Caco-2 (cell line): ENCODE results near the gene SLC25A34. TPM values are rescaled to one million over a fixed set of nuclear protein-coding genes. Genes with fewer than 3 reads are reported as not detected.

Source experiments
- BruUV-seq: library from RNA; stranded (reverse); fragments of 400-500 nt; replicated peaks from 2 replicates; lab custom pipeline; 2021; lab: Mats Ljungman, UMichigan
- CTCF ChIA-PET: fragments of 300-600 bp; sonication (Branson Sonifier 250); formaldehyde crosslinking; loops from one replicate; lab custom pipeline; 2022; ENCODE audit warnings: antibody characterized with exemption; lab: Charles Lee
- POLR2A ChIA-PET: fragments of 300-600 bp; sonication (Branson Sonifier 250); formaldehyde crosslinking; loops from one replicate; lab custom pipeline; 2022; ENCODE audit warnings: antibody characterized with exemption; lab: Charles Lee
- DNase-seq, 2 experiments: peaks; one replicate each; pipeline versions ENCODE4 v3.0.0 to v3.0.0-alpha.2; 2020 to 2022
- H3K27me3 ChIP-seq: replicated peaks from 2 replicates; pipeline ENCODE4 v1.6.0; 2011; ENCODE audit warnings: low read length; ENCODE audit not compliant: control insufficient read depth, insufficient read depth
- H3K36me3 ChIP-seq: 2 replicates; pipeline ENCODE4 v1.5.1; 2011; ENCODE audit warnings: low read length; ENCODE audit not compliant: control insufficient read depth, insufficient read depth
- H3K4me1 ChIP-seq: fragments of 250-450 bp; sonication (Bioruptor Pico); 2 replicates; pipeline ENCODE4 v1.5.1; 2020; ENCODE audit warnings: mild to moderate bottlenecking
- H3K4me3 ChIP-seq: 2 replicates; pipeline ENCODE4 v1.5.1; 2011; ENCODE audit warnings: low read depth, mild to moderate bottlenecking, control low read depth, low read length
- H3K9me3 ChIP-seq: fragments of 250-450 bp; sonication (Bioruptor Pico); 2 replicates; pipeline ENCODE4 v1.5.1; 2020; ENCODE audit warnings: mild to moderate bottlenecking, moderate library complexity
- H3K27ac Mint-ChIP-seq: one replicate; pipeline ENCODE4 v1.8.0; 2022; ENCODE audit warnings: mixed read lengths; ENCODE audit not compliant: unreplicated experiment
- H3K27me3 Mint-ChIP-seq: one replicate; pipeline ENCODE4 v1.8.0; 2022; ENCODE audit warnings: mixed read lengths; ENCODE audit not compliant: insufficient read depth, unreplicated experiment
- H3K36me3 Mint-ChIP-seq: one replicate; pipeline ENCODE4 v1.8.0; 2022; ENCODE audit warnings: mild to moderate bottlenecking, mixed read lengths; ENCODE audit not compliant: insufficient read depth, unreplicated experiment
- H3K4me1 Mint-ChIP-seq: one replicate; pipeline ENCODE4 v1.8.0; 2022; ENCODE audit warnings: low read depth, mixed read lengths; ENCODE audit not compliant: unreplicated experiment
- H3K4me3 Mint-ChIP-seq: one replicate; pipeline ENCODE4 v1.8.0; 2022; ENCODE audit warnings: mild to moderate bottlenecking, moderate library complexity, mixed read lengths; ENCODE audit not compliant: unreplicated experiment
- H3K9me3 Mint-ChIP-seq: one replicate; pipeline ENCODE4 v1.8.0; 2022; ENCODE audit warnings: mixed read lengths; ENCODE audit not compliant: unreplicated experiment
- intact Hi-C: fragments of 100-400 bp; cut with micrococcal nuclease; formaldehyde crosslinking; loops from one replicate; pipeline ENCODE4 v1.10.0; 2022; ENCODE audit not compliant: unreplicated experiment
- total RNA-seq: library from RNA; stranded (reverse); gene quantifications from 2 replicates; pipeline ENCODE4 v1.2.3, GENCODE V29; 2022
- TF ChIP-seq, protein P1 (sequence below), 2 experiments: fragments of 200-600 bp in 1 of 2; IDR thresholded peaks; 1 replicate in 1 of 2; 2 replicates in 1 of 2; pipeline versions ENCODE4 v1.5.1 to v1.8.0; 2011 to 2022; ENCODE audit warnings: antibody characterized with exemption in 1 of 2, control low read depth in 1 of 2, inconsistent platforms in 1 of 2, low read depth in 1 of 2, low read length in 1 of 2, mild to moderate bottlenecking in 1 of 2, moderate library complexity in 1 of 2; ENCODE audit not compliant: insufficient read depth in 1 of 2, severe bottlenecking in 1 of 2, unreplicated experiment in 1 of 2

The SLC25A34 gene
- total RNA-seq, 1 experiment from 2014 or later = 1.1 TPM

DNA sequence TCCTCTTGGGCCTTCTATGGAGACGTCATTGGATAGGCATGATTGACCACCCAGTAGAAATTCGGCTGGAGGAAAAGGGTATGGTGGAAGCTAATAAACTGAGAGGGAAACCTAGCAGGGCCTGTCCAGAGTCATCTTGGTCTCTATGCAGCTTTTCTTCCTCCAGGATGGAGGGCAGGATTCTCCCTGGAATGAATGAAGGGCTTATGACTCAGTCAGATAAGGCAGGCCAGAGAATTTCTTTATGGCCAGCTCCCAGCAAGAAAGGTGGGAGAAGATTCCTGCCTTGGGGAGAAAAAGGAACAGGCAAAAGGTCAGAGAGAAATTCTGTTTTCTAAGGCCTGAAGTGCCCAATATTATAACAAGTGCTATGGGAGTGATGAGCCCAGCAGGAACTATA lies 39.6 kb downstream of the SLC25A34 start:
- Mint-ChIP-seq H3K4me1 (peaks cover 13% of the 10 kb centered on the region), H3K4me3 (no peak overlapping the region), H3K36me3 (peaks cover 12% of the 10 kb centered on the region), H3K27ac (peak overlapping the region; percentile 67), H3K9me3 (no peaks in the 10 kb centered on the region), H3K27me3 (no peaks in the 10 kb centered on the region)
- no peaks in the 10 kb centered on the region for H3K9me3 ChIP-seq
- TF ChIP-seq, protein P1, sequence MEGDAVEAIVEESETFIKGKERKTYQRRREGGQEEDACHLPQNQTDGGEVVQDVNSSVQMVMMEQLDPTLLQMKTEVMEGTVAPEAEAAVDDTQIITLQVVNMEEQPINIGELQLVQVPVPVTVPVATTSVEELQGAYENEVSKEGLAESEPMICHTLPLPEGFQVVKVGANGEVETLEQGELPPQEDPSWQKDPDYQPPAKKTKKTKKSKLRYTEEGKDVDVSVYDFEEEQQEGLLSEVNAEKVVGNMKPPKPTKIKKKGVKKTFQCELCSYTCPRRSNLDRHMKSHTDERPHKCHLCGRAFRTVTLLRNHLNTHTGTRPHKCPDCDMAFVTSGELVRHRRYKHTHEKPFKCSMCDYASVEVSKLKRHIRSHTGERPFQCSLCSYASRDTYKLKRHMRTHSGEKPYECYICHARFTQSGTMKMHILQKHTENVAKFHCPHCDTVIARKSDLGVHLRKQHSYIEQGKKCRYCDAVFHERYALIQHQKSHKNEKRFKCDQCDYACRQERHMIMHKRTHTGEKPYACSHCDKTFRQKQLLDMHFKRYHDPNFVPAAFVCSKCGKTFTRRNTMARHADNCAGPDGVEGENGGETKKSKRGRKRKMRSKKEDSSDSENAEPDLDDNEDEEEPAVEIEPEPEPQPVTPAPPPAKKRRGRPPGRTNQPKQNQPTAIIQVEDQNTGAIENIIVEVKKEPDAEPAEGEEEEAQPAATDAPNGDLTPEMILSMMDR (IDR thresholded peaks at IDR 0.05; ENCODE audit: insufficient read depth in 1 of 2, low read depth in 1 of 2, low read length in 1 of 2, severe bottlenecking in 1 of 2, unreplicated experiment in 1 of 2) = no peak
- intact Hi-C loops = no loop called here
- ChIA-PET CTCF (interaction anchor here (0.6 to 1.0 kb wide), 2 partner anchors 15 to 16 kb away, joined by 3 read pairs; no protein-coding TSS in a partner anchor), POLR2A (interaction anchor here (0.6 kb wide), 1 partner anchor 30 kb away, joined by 3 read pairs; no protein-coding TSS in a partner anchor)
- BruUV-seq = no TSS peak
- no peaks in the 10 kb centered on the region for H3K27me3 ChIP-seq
- peaks cover 40% of the 10 kb centered on the region for H3K4me1 ChIP-seq
- no peak overlapping the region for H3K4me3 ChIP-seq
- no peaks in the 10 kb centered on the region for H3K36me3 ChIP-seq
- no peak for DNase-seq

DNA sequence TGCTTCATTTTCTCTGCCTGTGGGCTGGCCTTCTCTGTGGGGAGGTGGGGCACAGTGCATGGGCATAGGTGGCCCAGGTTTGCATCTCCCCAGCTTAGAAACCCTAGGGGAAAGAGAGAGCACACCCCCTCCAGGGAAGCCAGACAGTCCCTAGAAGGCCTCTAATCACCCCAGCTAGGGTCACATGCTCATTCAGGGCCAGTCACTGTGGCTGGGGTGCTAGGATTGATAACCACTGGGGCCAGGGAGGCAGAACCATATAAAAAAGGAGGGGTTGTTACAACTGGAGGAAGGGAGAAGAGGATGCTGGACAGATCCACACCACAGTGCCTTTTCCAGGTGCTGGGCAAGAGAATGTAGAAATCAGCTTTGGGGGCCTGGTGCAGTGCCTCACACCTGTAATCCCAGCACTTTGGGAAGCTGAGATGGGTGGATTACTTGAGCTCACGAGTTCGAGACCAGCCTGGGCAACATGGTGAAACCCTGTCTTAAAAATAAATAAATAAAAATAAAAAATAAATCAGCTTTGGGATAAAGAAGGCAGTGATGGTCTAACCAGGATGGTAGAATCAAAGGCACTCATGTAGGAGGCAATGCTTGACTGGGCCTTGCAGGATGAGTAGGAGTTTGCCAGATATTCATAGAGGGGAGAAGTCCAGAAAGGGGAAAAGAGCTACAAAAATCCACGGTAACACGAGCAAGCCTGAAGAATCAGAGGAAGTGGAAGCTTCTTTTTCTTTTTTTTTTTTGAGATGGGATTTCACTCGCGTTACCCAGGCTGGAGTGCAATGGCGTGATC lies 42.0 kb downstream of the SLC25A34 start:
- no peak for DNase-seq
- H3K36me3 Mint-ChIP-seq = peaks cover 11% of the 10 kb centered on the region
- no peaks in the 10 kb centered on the region for H3K27me3 Mint-ChIP-seq
- no peaks in the 10 kb centered on the region for H3K9me3 Mint-ChIP-seq
- no peaks in the 10 kb centered on the region for H3K36me3 ChIP-seq
- CTCF ChIA-PET = no interaction called here
- no peaks in the 10 kb centered on the region for H3K9me3 ChIP-seq
- peaks cover 50% of the 10 kb centered on the region for H3K4me1 ChIP-seq
- H3K4me3 ChIP-seq = no peak overlapping the region
- no peak overlapping the region for H3K4me3 Mint-ChIP-seq
- intact Hi-C loops = no loop called here
- BruUV-seq = no TSS peak
- TF ChIP-seq, protein P1 (IDR thresholded peaks at IDR 0.05; ENCODE audit: insufficient read depth in 1 of 2, low read depth in 1 of 2, low read length in 1 of 2, severe bottlenecking in 1 of 2, unreplicated experiment in 1 of 2) = no peak
- H3K27ac Mint-ChIP-seq = peak overlapping the region; percentile 96
- peaks cover 17% of the 10 kb centered on the region for H3K4me1 Mint-ChIP-seq
- POLR2A ChIA-PET = interaction anchor here (0.6 kb wide), 1 partner anchor 81 kb away, joined by 3 read pairs; no protein-coding TSS in a partner anchor
- H3K27me3 ChIP-seq = no peaks in the 10 kb centered on the region

DNA sequence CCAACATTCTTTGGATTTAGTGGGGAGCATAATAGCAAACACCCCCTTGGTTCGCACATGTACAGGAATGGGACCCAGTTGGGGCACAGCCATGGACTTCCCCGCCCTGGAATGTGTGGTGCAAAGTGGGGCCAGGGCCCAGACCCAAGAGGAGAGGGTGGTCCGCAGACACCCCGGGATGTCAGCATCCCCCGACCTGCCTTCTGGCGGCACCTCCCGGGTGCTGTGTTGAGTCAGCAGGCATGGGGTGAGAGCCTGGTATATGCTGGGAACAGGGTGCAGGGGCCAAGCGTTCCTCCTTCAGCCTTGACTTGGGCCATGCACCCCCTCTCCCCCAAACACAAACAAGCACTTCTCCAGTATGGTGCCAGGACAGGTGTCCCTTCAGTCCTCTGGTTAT lies 49.6 kb downstream of the SLC25A34 start:
- Mint-ChIP-seq H3K4me3 (no peak overlapping the region), H3K9me3 (no peaks in the 10 kb centered on the region), H3K27ac (peak overlapping the region; percentile 39), H3K4me1 (peaks cover 22% of the 10 kb centered on the region), H3K36me3 (peaks cover 5% of the 10 kb centered on the region), H3K27me3 (no peaks in the 10 kb centered on the region)
- H3K4me1 ChIP-seq = peaks cover 34% of the 10 kb centered on the region
- TF ChIP-seq, protein P1 (IDR thresholded peaks at IDR 0.05; ENCODE audit: insufficient read depth in 1 of 2, low read depth in 1 of 2, low read length in 1 of 2, severe bottlenecking in 1 of 2, unreplicated experiment in 1 of 2) = no peak
- no TSS peak for BruUV-seq
- DNase-seq = no peak
- no peaks in the 10 kb centered on the region for H3K27me3 ChIP-seq
- POLR2A ChIA-PET = no interaction called here
- H3K4me3 ChIP-seq = no peak overlapping the region
- CTCF ChIA-PET = no interaction called here
- intact Hi-C loops = no loop called here
- no peaks in the 10 kb centered on the region for H3K36me3 ChIP-seq
- no peaks in the 10 kb centered on the region for H3K9me3 ChIP-seq
